ENCODE measurements around the gene SIRT5. TPM values are rescaled to one million over a fixed set of nuclear protein-coding genes. Genes with fewer than 3 reads are reported as not detected.

Gene SIRT5
- total and polyA plus RNA-seq, 2 experiments from 2014 or later = 4.8 to 6.1 TPM

GRCh38 chr6:13604546-13605416, 30.4 kb downstream of the SIRT5 start:
- Histone ChIP-seq H2AFZ (no peak overlapping the region), H3F3A (ENCODE audit: insufficient read depth) (no peaks in the 10 kb centered on the region), H3K4me2 (ENCODE audit: unreplicated experiment) (no peak overlapping the region), H3K9me3 (ENCODE audit: low read depth) (no peaks in the 10 kb centered on the region), H3K27me3 (replicated peaks; ENCODE audit: insufficient read depth) (no peaks in the 10 kb centered on the region), H3K27ac (no peak overlapping the region), H3K9ac (no peak overlapping the region), H4K20me1 (ENCODE audit: insufficient read depth) (no peaks in the 10 kb centered on the region), H3K79me2 (ENCODE audit: insufficient read depth) (no peaks in the 10 kb centered on the region), H3K4me1 (ENCODE audit: insufficient read depth) (no peaks in the 10 kb centered on the region), H3K9me2 (ENCODE audit: insufficient read depth) (no peaks in the 10 kb centered on the region), H3K36me3 (ENCODE audit: low read depth) (peaks cover 4% of the 10 kb centered on the region; the same call in 1 of the 2 replicates), H3K4me3 (no peak overlapping the region)
- WGBS, 2 experiments (ENCODE audit: low coverage in 1 of 2, low lambda C conversion rate in 2 of 2, missing lambda C conversion rate in 2 of 2) = 90 to 96% methylated on average over 2 of the region's 2 CpGs
- no peak for DNase-seq
- no peak for TF ChIP-seq EZH2 (IDR thresholded peaks at IDR 0.05; ENCODE audit: insufficient read depth, poor library complexity, severe bottlenecking)
- no peak for TF ChIP-seq EZH2phosphoT487 (IDR thresholded peaks at IDR 0.05; ENCODE audit: insufficient read depth, low read depth)
- in situ Hi-C loops (cut with MboI) = no loop called here

GRCh38 chr6:13605634-13606033, 31.2 kb downstream of the SIRT5 start:
- 89 to 94% methylated on average over 4 of the region's 4 CpGs for WGBS, 2 experiments (ENCODE audit: low coverage in 1 of 2, low lambda C conversion rate in 2 of 2, missing lambda C conversion rate in 2 of 2)
- H3K9ac ChIP-seq = no peak overlapping the region
- no peaks in the 10 kb centered on the region for H4K20me1 ChIP-seq (ENCODE audit: insufficient read depth)
- TF ChIP-seq EZH2phosphoT487 (IDR thresholded peaks at IDR 0.05; ENCODE audit: insufficient read depth, low read depth) = no peak
- TF ChIP-seq EZH2 (IDR thresholded peaks at IDR 0.05; ENCODE audit: insufficient read depth, poor library complexity, severe bottlenecking) = no peak
- no peaks in the 10 kb centered on the region for H3K4me1 ChIP-seq (ENCODE audit: insufficient read depth)
- in situ Hi-C loops (cut with MboI) = no loop called here
- no peaks in the 10 kb centered on the region for H3K27me3 ChIP-seq (replicated peaks; ENCODE audit: insufficient read depth)
- H3K36me3 ChIP-seq (ENCODE audit: low read depth) = peaks cover 4% of the 10 kb centered on the region; the same call in 1 of the 2 replicates
- no peaks in the 10 kb centered on the region for H3K9me3 ChIP-seq (ENCODE audit: low read depth)
- H3F3A ChIP-seq (ENCODE audit: insufficient read depth) = no peaks in the 10 kb centered on the region
- H3K27ac ChIP-seq = no peak overlapping the region
- no peak overlapping the region for H3K4me3 ChIP-seq
- no peak overlapping the region for H2AFZ ChIP-seq
- DNase-seq = no peak
- H3K79me2 ChIP-seq (ENCODE audit: insufficient read depth) = no peaks in the 10 kb centered on the region
- no peak overlapping the region for H3K4me2 ChIP-seq (ENCODE audit: unreplicated experiment)
- H3K9me2 ChIP-seq (ENCODE audit: insufficient read depth) = no peaks in the 10 kb centered on the region

GRCh38 chr6:13611715-13612114, 37.3 kb downstream of the SIRT5 start:
- DNase-seq = no peak
- H3K9me3 ChIP-seq (ENCODE audit: low read depth) = no peaks in the 10 kb centered on the region
- no peak overlapping the region for H2AFZ ChIP-seq
- H3K36me3 ChIP-seq (ENCODE audit: low read depth) = peaks cover under 1% of the 10 kb centered on the region; the same call in 1 of the 2 replicates
- in situ Hi-C loops (cut with MboI) = no loop called here
- no peaks in the 10 kb centered on the region for H3K27me3 ChIP-seq (replicated peaks; ENCODE audit: insufficient read depth)
- H3K4me2 ChIP-seq (ENCODE audit: unreplicated experiment) = no peak overlapping the region
- H3K4me1 ChIP-seq (ENCODE audit: insufficient read depth) = peaks cover 17% of the 10 kb centered on the region
- no peak overlapping the region for H3K9ac ChIP-seq
- H3F3A ChIP-seq (ENCODE audit: insufficient read depth) = peaks cover 15% of the 10 kb centered on the region
- H3K9me2 ChIP-seq (ENCODE audit: insufficient read depth) = no peaks in the 10 kb centered on the region
- no peaks in the 10 kb centered on the region for H4K20me1 ChIP-seq (ENCODE audit: insufficient read depth)
- H3K79me2 ChIP-seq (ENCODE audit: insufficient read depth) = peaks cover 13% of the 10 kb centered on the region
- no peak overlapping the region for H3K4me3 ChIP-seq
- TF ChIP-seq EZH2 (IDR thresholded peaks at IDR 0.05; ENCODE audit: insufficient read depth, poor library complexity, severe bottlenecking) (no peak), EZH2phosphoT487 (IDR thresholded peaks at IDR 0.05; ENCODE audit: insufficient read depth, low read depth) (no peak)
- H3K27ac ChIP-seq = no peak overlapping the region
- WGBS, 2 experiments (ENCODE audit: low coverage in 1 of 2, low lambda C conversion rate in 2 of 2, missing lambda C conversion rate in 2 of 2) = 71 to 78% methylated on average over 4 of the region's 4 CpGs

GRCh38 chr6:13613029-13613594, 38.7 kb downstream of the SIRT5 start:
- in situ Hi-C loops (cut with MboI) = no loop called here
- 60 to 64% methylated on average over 3 of the region's 3 CpGs for WGBS, 2 experiments (ENCODE audit: low coverage in 1 of 2, low lambda C conversion rate in 2 of 2, missing lambda C conversion rate in 2 of 2)
- H3K9me2 ChIP-seq (ENCODE audit: insufficient read depth) = no peaks in the 10 kb centered on the region

More at GRCh38 chr6:13613029-13613594, 38.7 kb downstream of the SIRT5 start:
- no peak overlapping the region for H3K9ac ChIP-seq
- no peak overlapping the region for H3K4me2 ChIP-seq (ENCODE audit: unreplicated experiment)
- H3K36me3 ChIP-seq (ENCODE audit: low read depth) = peaks cover 12% of the 10 kb centered on the region
- no peak for DNase-seq
- no peak overlapping the region for H3K4me3 ChIP-seq
- no peaks in the 10 kb centered on the region for H3K27me3 ChIP-seq (replicated peaks; ENCODE audit: insufficient read depth)
- no peak overlapping the region for H3K27ac ChIP-seq
- TF ChIP-seq EZH2phosphoT487 (IDR thresholded peaks at IDR 0.05; ENCODE audit: insufficient read depth, low read depth) (no peak), EZH2 (IDR thresholded peaks at IDR 0.05; ENCODE audit: insufficient read depth, poor library complexity, severe bottlenecking) (no peak)
- H3K9me3 ChIP-seq (ENCODE audit: low read depth) = no peaks in the 10 kb centered on the region
- peaks cover 26% of the 10 kb centered on the region for H3K79me2 ChIP-seq (ENCODE audit: insufficient read depth)
- no peaks in the 10 kb centered on the region for H4K20me1 ChIP-seq (ENCODE audit: insufficient read depth)
- H3F3A ChIP-seq (ENCODE audit: insufficient read depth) = peaks cover 17% of the 10 kb centered on the region
- peaks cover 23% of the 10 kb centered on the region for H3K4me1 ChIP-seq (ENCODE audit: insufficient read depth)
- H2AFZ ChIP-seq = no peak overlapping the region

All from GM23248 (cell line).